Stimulated activated CD4-positive, alpha-beta T cell treated with anti-CD3 and anti-CD28 coated beads, Interleukin-2, amount 100 ng/mL, for 48 hours (primary cell): ENCODE results near the gene GRID1.

Experiments used
- DNase-seq, 2 donors: peaks; one replicate each; pipeline ENCODE4 v3.0.0-alpha.2; 2020

Gene GRID1

GRCh38 chr10:86068231-86069054 lies 298.2 kb downstream of the GRID1 start:
- DNase-seq = no peak

DNA sequence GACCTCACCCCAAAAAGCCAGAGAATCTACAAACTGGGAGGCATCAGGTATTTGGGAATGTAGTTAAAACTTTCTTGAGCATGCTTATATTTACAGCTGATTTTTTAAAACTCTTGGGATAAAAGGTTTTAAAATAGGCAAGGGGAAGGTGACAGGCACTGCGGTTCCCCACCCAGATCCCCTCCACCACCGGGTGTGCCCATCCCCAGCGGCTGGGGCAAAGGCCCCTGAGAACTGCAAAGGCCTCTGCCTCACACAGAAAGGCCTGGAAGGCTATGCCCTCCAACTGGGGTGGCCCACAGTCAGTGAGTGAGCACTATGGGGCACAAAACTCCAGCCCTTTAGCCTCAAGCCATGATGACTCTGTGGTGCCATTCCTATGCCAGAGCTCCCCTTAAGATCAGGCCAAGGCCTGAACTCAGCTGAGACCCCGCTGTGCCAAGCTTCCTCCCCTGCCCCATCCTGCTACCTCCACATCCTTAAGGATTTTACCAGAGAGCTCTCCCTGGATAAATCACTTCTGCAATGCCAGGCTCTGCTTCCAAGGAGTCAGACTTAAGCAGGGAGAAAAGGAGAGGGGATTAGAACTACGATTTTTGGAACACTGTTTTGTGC lies 299.1 kb downstream of the GRID1 start:
- DNase-seq = no peak

DNA sequence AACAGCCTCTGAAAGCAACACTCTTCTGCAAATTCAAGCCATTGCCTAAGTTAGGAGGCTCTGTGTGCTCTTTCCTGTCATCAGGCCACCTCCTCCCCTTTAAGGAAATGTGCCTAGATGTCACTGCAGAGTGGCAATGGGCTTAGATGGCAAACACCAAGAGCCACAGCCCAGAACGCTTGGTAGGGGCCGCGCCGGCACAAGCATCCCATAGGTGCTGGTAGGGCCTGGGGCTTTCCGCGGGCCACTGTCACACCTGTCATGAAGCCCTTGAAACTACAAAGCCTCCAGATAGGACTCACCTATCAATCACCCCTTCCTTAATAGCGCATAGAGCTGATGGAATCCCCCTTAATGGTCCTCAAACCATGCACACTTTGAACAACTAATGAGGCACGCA lies 299.9 kb downstream of the GRID1 start:
- DNase-seq = no peak

GRCh38 chr10:86065711-86066251 lies 300.8 kb downstream of the GRID1 start:
- DNase-seq = no peak

- DNase-seq = no peak
Measured at GRCh38 chr10:86064931-86065662, 301.5 kb downstream of the GRID1 start.

- no peak for DNase-seq
Measured at GRCh38 chr10:86064219-86064618, 302.4 kb downstream of the GRID1 start.

GRCh38 chr10:86063341-86063740 lies 303.3 kb downstream of the GRID1 start:
- no peak for DNase-seq

DNA sequence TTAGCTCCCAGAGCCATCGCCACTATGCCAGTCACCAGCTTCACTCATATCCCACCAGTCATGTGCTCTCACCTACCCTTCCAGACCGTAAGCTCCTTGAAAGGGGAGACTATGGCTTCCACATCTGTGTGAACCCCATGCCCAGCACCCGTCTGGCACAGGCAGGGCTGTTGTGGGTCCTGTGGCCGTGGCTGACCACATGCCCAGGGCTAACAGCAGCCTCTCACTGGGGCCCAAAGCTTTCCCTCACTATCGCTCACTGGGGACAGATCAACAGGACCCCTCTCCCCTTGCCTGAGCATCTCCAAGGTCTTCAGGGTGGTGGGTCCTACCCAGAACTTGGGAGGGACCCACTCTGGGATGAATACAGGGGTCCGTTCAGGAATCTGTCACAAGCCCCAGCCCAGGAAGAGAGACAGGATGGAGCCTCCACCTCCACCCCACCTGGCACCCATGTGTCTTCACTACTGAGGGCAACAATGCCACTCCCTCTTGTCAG lies 303.9 kb downstream of the GRID1 start:
- DNase-seq = no peak

- no peak for DNase-seq
Measured at GRCh38 chr10:86062198-86062550, 304.4 kb downstream of the GRID1 start.

DNA sequence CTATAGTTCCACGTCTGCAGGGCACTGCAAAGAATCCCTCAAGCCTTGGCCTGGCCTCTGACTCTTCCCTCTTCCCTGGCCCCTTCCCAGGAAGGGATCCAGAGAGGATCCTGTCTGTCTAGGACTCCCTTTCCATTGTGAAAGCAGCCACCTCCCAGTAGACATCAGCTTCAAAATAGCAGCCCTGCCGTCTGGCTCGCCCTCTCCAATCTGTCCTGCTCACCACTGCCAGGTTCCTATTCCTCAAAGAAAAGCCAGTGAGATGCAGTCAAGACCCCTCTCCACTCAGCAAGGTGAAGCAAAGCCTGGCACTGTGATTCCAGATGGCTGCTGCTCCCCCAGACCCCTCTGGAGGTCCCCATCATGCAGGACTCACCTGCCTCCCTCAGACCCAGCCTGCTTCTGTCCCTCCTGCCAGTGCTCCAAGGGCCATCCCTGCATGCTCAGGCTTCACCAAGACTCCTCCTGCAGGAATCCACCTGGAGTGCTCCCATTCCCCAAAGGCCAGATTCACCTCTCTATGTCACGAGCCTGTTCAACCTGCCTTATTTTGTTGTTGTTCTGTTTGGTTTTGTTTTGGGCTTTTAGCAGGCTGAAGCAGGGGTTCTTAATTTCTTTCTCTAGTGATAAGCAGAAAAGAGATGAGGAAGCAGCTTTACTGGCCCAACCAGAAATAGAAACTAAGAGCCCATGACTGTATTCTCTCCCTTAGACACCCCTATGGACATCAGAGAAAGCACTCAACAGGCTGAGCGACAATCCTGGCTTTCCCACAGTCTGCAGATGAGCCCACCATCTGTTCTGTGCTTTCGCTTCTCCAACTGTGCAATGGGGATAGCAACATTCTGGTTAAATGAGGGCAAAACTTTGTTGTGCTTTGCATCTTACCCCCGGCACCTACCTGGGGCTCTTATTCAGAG lies 305.1 kb downstream of the GRID1 start:
- no peak for DNase-seq

DNA sequence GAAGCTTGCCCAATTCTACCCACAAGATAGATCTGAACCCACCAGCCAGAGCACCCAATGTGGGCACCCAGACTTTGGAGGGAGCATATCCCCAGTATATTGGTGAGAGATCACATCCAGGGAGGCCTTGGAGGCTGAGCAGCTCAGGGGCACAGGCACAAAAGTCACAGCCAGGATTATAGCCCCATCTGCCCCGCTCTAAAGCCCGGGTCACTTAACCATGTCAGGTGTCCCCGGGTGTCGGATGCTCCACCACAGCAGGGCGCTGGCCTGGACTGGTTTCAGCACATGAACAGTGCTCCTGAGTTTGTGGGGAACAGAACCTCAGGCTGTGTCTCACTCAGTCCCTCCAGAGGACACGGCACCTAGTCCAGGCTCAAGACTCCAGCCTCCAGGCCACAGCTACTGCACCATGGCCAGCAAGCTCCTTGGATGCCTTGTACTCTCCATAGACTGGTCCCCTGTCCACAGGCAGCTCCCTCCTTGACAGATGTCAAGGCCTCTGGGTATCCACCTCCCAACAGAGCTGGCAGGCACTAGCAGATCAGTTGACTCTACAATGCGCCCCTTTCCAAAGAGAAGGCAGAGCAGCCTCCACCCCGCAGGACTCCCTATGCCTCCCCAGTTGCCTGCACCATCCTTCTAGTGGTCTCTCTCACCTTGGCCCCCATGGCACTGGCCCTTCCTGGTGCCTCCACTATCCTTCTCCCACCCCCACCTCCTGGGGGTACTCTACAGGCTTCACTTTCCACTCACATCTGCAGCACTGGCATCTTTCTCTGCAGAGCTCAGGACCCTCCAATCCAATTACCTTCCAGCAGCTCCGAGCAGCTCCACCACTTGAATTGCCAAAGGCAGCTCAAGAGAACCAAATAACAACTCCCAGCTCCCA lies 306.0 kb downstream of the GRID1 start:
- no peak for DNase-seq

DNA sequence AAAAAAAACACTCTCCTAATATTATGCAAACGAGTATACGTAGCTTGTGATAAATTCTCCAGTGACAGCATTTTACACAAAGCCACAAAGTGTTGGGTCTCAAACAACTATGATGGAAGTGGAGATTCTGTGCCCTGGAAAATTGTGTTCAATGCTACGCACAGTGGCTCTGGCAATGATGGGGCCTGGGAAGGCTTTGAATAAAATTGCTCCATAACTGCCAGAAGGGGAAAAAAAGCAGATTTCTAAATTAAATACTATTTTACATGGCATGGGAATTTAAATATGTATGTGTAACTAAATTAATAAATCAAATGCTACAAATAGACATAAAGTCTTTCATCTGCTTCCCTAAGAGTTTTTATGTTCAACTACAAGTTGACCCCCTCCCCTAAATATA lies 306.7 kb downstream of the GRID1 start:
- DNase-seq = no peak

GRCh38 chr10:86058964-86059363 lies 307.6 kb downstream of the GRID1 start:
- no peak for DNase-seq

DNA sequence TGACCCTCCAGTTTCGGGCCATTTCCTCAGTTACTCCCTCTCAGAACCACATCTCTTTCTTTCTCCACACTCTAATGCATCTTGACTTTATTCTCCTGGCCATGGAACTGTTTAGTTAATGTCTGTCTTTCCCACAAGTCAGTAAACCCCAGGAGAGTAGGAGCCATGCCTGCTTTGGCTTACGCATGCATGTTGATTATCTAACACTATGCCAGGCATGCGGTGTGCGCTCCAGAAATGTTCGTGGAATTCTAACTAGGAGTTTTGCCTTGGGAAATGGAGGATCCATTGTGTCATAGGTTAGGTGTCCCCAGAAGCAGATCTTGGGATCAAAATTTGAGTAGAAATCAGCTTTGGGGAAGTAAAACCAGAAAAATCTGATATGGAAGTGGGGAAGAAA lies 308.9 kb downstream of the GRID1 start:
- DNase-seq = no peak

GRCh38 chr10:86056672-86057071 lies 309.9 kb downstream of the GRID1 start:
- no peak for DNase-seq

DNA sequence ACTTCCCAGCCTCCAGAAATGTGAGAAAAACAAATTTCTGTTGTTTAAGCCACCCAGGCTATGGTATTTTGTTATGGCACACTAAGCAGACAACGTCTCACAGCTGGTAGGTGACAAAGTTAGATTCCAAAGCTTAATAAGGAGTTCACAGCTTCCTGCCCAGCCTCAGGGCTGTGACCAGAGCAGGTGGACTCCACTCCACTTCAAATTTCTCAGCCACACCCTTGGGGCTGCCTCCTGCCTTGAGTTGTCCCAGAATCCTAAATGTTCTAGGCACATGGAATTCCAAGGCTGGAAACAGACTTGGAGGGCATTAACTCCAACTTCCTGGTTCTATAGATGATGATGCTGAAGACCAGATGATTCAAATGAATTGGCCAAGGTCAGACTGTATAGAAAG lies 310.7 kb downstream of the GRID1 start:
- DNase-seq = no peak

DNA sequence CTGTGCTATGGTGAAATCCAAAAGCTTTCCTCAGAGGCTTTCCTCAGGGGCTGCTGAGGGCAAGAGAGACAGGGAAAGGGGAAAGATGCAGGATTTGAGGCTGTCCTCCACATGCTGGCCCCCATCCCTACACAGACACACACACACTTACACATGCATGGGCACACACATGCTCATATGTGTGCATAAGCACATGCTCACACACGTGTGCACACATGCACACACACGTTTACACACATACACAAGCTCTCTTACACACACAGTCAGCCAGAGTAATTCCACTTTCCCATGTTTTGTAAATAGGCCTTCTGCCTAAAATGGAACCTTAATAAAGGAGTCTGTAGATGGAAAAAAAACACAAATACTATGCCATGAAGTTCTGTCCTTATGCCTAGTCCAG lies 312.9 kb downstream of the GRID1 start:
- DNase-seq = no peak

- no peak for DNase-seq
Measured at GRCh38 chr10:86051586-86051985, 315.0 kb downstream of the GRID1 start.

GRCh38 chr10:86049442-86049841 lies 317.2 kb downstream of the GRID1 start:
- no peak for DNase-seq

DNA sequence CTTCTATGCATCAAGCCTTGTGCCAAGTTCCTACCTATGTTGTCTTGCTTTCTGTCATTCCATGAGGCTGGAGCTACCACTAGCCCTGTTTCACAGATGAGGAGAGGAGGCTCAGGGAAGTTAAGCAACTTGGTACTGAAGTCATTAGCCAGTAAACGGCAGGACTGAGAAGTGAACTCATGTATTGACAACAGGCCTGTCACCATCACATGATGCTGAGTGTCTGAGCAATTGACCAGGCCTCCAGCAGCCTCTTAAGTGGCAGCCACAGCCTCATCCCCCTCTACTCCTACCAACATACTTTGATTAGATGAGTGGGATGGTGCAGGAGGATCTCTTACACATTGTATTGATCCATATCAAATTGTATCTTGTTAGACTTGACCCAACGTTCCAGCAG lies 317.6 kb downstream of the GRID1 start:
- no peak for DNase-seq

- DNase-seq = no peak
Measured at GRCh38 chr10:86048571-86048970, 318.0 kb downstream of the GRID1 start.
